Naive B cell (primary cell): ENCODE measurements around the gene PAX7. TPM values are rescaled to one million over a fixed set of nuclear protein-coding genes. Genes with fewer than 3 reads are reported as not detected.
"Not testable (repeated sequence)": the region's sequence is repeated elsewhere in the genome, so short reads cannot be mapped to it uniquely, and the experiment has no call there.

Source experiments
- ATAC-seq, 2 donors: fragments of 150-1000 bp; cut with Tn5 transposase; 2 replicates each; pipeline ENCODE4 v1.10.0; 2021; ENCODE audit warnings: low read depth in 2 of 2, mild to moderate bottlenecking in 2 of 2, moderate library complexity in 2 of 2
- DNase-seq: peaks from one replicate; pipeline ENCODE4 v3.0.0; 2022
- H3K27ac Mint-ChIP-seq, 6 donors: one replicate each; pipeline ENCODE4 v1.8.0; 2020 to 2022; ENCODE audit warnings: mild to moderate bottlenecking in 6 of 6, mixed read lengths in 6 of 6, moderate library complexity in 5 of 6, inconsistent platforms in 2 of 6
- H3K27me3 Mint-ChIP-seq, 3 donors: one replicate each; pipeline ENCODE4 v1.8.0; 2021 to 2022; ENCODE audit warnings: mixed read lengths in 3 of 3, mild to moderate bottlenecking in 1 of 3
- H3K36me3 Mint-ChIP-seq, 2 donors: one replicate each; pipeline ENCODE4 v1.8.0; 2020 to 2022; ENCODE audit warnings: mixed read lengths in 2 of 2, inconsistent platforms in 1 of 2, mild to moderate bottlenecking in 1 of 2
- H3K4me1 Mint-ChIP-seq, 3 donors: one replicate each; pipeline ENCODE4 v1.8.0; 2020 to 2022; ENCODE audit warnings: mixed read lengths in 3 of 3, inconsistent platforms in 1 of 3, mild to moderate bottlenecking in 1 of 3, moderate library complexity in 1 of 3
- H3K4me3 Mint-ChIP-seq, 8 donors: one replicate each; pipeline ENCODE4 v1.8.0; 2020 to 2022; ENCODE audit warnings: mild to moderate bottlenecking in 8 of 8, mixed read lengths in 8 of 8, moderate library complexity in 8 of 8, inconsistent platforms in 2 of 8
- H3K9me3 Mint-ChIP-seq, 7 donors: one replicate each; pipeline ENCODE4 v1.8.0; 2020 to 2022; ENCODE audit warnings: mixed read lengths in 7 of 7, mild to moderate bottlenecking in 5 of 7, inconsistent platforms in 2 of 7, moderate library complexity in 1 of 7
- polyA plus RNA-seq, 6 donors: library from polyadenylated mRNA; unstranded; fragments of 300-500 nt; fragmentation: Illumina TruSeq; gene quantifications; one replicate each; pipeline ENCODE4 v1.2.3, GENCODE V29; 2021; ENCODE audit warnings: low read depth in 6 of 6

PAX7 gene
- polyA plus RNA-seq, 6 donors from 2014 or later, result not detected

DNA sequence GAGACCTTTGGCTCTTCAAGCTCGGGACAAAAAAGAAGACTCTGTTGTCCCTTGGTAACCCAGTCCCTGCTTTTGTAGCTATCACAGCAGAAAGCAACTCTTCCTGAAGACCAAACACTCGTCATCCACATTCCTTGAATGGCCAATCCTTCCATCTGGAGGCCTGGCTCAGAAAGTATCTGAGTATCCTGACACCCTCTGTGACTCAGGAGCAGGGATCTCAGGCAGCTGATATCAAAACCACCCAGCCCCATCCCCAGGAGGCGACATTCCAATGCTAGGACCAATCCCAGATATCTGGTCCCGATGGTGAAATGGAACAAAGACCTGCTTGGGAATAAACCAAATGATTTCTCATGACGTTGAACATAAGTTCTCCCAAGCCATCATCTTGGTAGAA, 116.3 kb downstream of the PAX7 start:
- Mint-ChIP-seq H3K4me3 (no peak overlapping the region), H3K9me3 (peaks cover 0 to 23% (median 8%) of the 10 kb centered on the region in 7 donors), H3K36me3 (peaks cover 0 to 24% of the 10 kb centered on the region in 2 donors), H3K4me1 (peaks cover 0 to 5% (median 2%) of the 10 kb centered on the region in 3 donors), H3K27ac (no peak overlapping the region), H3K27me3 (peaks cover 8 to 28% (median 26%) of the 10 kb centered on the region in 3 donors)
- DNase-seq (no peak), ATAC-seq (no peak)

DNA sequence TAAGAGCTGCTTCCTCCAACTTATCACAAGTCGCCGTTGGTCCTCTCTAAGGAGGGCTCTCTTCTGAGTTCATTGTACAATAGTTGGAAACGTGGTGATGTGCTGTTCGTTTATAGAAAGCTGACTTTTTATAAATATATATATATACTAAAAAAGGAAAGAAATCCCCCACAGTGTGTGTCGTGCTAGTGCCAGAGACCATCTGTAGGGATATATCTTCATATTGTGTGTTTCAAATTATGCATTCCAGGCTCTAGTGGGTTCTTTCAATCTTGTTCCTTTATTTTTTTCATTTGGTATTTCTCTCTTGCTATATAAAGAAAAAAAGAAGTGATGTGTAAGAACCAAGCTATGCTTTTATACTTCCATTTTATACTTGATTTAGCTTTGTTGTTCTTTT, 117.0 kb downstream of the PAX7 start:
- H3K27ac Mint-ChIP-seq, result no peak overlapping the region
- no peak for ATAC-seq
- peaks cover 0 to 24% of the 10 kb centered on the region in 2 donors for H3K36me3 Mint-ChIP-seq
- H3K4me1 Mint-ChIP-seq, result peaks cover 0 to 5% (median 2%) of the 10 kb centered on the region in 3 donors
- DNase-seq, result no peak
- peaks cover 8 to 28% (median 26%) of the 10 kb centered on the region in 3 donors for H3K27me3 Mint-ChIP-seq
- peaks cover 0 to 23% (median 8%) of the 10 kb centered on the region in 7 donors for H3K9me3 Mint-ChIP-seq
- no peak overlapping the region for H3K4me3 Mint-ChIP-seq

DNA sequence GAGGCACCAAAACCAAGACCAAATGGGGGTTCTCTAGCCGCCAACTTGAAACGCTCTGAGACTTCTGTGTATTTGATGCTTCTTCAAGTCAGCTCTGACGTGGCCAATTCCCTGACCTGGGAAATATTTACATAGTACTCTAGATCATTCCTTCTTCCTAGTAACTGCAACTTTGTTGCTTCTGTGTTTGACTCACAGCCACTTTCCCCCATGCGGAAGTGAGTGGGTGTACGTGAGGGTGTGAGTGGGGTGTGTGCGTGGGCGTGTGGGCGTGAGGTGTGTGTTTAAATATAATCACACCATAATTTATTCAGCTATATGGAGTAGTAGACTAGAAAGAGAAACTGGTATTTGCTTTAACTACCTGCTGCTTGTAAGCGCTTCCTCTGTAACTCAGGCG, 117.8 kb downstream of the PAX7 start:
- H3K4me3 Mint-ChIP-seq, result no peak overlapping the region
- H3K4me1 Mint-ChIP-seq, result peaks cover 0 to 5% (median 2%) of the 10 kb centered on the region in 3 donors
- H3K36me3 Mint-ChIP-seq, result peaks cover 0 to 24% of the 10 kb centered on the region in 2 donors
- DNase-seq (no peak), ATAC-seq (no peak)
- peaks cover 0 to 31% (median 8%) of the 10 kb centered on the region in 7 donors for H3K9me3 Mint-ChIP-seq
- no peak overlapping the region for H3K27ac Mint-ChIP-seq
- H3K27me3 Mint-ChIP-seq, result peaks cover 10 to 29% (median 28%) of the 10 kb centered on the region in 3 donors

DNA sequence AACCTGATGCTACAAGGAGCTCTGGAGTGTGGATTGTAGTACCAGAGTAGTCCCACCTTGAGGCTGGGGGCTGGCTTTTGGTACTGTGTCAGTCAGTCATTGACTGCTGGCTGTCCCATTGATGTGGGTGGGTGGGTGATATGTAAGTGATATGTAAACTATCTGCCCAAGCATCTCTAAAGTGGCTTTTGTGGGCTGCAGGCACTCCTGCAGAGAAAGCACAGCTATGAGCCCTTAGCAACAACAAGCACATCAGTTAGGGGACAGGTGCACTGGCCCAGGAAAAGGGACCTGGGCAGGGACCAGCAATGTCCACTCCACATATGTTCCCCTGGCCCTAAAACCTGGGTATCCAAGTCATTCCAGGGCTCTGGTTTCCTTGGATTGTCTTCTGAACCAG, 118.9 kb downstream of the PAX7 start:
- Mint-ChIP-seq H3K4me3 (no peak overlapping the region), H3K4me1 (no peaks in the 10 kb centered on the region), H3K27ac (no peak overlapping the region), H3K9me3 (peaks cover 5 to 37% (median 11%) of the 10 kb centered on the region in 7 donors), H3K36me3 (peaks cover 0 to 24% of the 10 kb centered on the region in 2 donors), H3K27me3 (peaks cover 16 to 34% (median 28%) of the 10 kb centered on the region in 3 donors)
- no peak for DNase-seq
- ATAC-seq, result no peak

DNA sequence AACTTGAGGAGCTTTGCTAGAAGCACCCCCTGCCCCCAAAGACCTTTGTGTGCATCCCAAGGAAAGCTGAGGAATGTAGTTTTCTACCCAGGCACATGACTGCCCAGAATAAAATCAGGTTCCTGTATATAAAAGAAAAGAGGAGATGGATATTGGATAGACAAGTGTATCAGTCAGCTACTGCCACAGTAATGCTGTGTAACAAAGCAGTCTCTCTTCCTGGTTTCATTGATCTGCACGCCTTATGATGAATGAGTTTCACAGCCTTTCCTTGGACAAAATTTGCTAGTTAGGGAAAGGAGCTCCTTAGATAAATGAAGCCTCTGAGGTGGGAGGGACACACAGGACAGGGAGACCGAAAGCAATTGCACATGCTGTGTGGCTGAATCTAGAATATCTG, 120.0 kb downstream of the PAX7 start:
- Mint-ChIP-seq H3K4me1 (no peaks in the 10 kb centered on the region), H3K4me3 (no peak overlapping the region), H3K27me3 (peaks cover 16 to 34% (median 25%) of the 10 kb centered on the region in 3 donors), H3K27ac (no peak overlapping the region), H3K9me3 (peaks cover 5 to 44% (median 14%) of the 10 kb centered on the region in 7 donors), H3K36me3 (peaks cover 0 to 26% of the 10 kb centered on the region in 2 donors)
- DNase-seq, result no peak
- no peak for ATAC-seq

DNA sequence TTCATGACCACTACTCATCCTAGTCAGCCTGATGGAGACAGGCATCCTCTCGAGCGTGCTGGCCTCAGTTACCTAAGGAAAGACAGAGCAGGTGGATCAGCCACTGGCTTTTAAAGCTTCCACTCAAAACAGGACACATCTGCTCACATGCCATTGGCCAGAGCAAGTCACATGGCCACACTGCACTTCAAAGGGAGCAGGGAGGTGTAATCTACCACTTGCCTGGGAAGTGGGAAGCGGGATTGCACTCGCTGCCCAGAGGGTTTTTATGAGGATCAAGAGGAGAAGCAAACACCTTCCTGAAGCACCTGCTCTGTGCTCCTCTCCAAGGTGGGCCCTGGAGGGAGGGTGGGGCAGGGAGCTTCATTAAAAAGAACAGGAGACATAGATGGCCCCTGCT, 120.8 kb downstream of the PAX7 start:
- Mint-ChIP-seq H3K27ac (no peak overlapping the region), H3K27me3 (peaks cover 20 to 27% (median 25%) of the 10 kb centered on the region in 3 donors), H3K9me3 (peaks cover 9 to 52% (median 18%) of the 10 kb centered on the region in 7 donors), H3K4me3 (no peak overlapping the region), H3K4me1 (no peaks in the 10 kb centered on the region), H3K36me3 (peaks cover 0 to 30% of the 10 kb centered on the region in 2 donors)
- ATAC-seq (no peak), DNase-seq (no peak)

DNA sequence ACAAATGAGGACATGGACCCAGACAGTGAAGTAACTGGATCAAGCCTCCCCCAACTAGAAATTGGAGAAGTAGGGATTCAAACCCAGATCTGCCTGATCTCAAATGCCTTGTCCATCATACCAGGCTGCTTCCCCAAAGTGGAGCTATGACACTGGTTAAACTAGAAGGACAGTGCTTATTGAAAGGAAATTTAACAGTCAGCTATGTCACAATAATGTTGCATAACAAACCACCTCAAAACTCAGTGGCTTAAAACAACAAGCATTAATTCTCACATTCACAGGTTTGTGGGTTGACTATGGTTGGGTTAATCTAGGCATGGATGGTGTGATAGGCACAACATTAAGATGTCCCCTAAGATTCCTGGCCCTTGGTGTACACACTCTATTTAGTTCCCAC, 121.8 kb downstream of the PAX7 start:
- Mint-ChIP-seq H3K4me3 (no peak overlapping the region), H3K4me1 (no peaks in the 10 kb centered on the region), H3K36me3 (peaks cover 1 to 30% of the 10 kb centered on the region in 2 donors), H3K27me3 (peaks cover 21 to 27% (median 21%) of the 10 kb centered on the region in 3 donors), H3K27ac (no peak overlapping the region), H3K9me3 (peaks cover 10 to 58% (median 21%) of the 10 kb centered on the region in 7 donors)
- DNase-seq (no peak), ATAC-seq (no peak)

DNA sequence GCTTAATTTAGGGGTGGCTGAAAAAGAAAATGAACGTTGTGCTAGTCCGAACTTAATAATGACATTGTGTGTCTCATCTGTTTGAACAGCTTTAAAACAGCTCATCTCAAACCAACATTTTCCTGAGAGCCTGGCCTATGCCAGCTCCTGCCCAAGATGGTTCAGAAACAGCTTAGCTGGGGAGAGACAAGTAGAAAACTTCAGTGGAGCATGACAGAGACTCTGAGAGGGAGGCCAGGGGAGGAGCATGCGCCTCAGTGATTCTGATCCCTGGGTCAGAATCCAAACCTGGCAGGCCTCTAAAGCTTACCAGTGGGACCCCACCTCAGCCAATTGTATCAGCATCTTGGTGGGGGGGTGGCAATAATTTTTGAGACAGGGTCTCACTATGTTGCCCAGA, 129.5 kb downstream of the PAX7 start:
- Mint-ChIP-seq H3K4me1 (no peaks in the 10 kb centered on the region), H3K4me3 (no peak overlapping the region), H3K9me3 (peaks cover 3 to 34% (median 23%) of the 10 kb centered on the region in 7 donors), H3K36me3 (peaks cover 7 to 10% of the 10 kb centered on the region in 2 donors), H3K27me3 (peaks cover 19 to 21% (median 20%) of the 10 kb centered on the region in 3 donors), H3K27ac (no peak overlapping the region)
- ATAC-seq (no peak), DNase-seq (no peak)

DNA sequence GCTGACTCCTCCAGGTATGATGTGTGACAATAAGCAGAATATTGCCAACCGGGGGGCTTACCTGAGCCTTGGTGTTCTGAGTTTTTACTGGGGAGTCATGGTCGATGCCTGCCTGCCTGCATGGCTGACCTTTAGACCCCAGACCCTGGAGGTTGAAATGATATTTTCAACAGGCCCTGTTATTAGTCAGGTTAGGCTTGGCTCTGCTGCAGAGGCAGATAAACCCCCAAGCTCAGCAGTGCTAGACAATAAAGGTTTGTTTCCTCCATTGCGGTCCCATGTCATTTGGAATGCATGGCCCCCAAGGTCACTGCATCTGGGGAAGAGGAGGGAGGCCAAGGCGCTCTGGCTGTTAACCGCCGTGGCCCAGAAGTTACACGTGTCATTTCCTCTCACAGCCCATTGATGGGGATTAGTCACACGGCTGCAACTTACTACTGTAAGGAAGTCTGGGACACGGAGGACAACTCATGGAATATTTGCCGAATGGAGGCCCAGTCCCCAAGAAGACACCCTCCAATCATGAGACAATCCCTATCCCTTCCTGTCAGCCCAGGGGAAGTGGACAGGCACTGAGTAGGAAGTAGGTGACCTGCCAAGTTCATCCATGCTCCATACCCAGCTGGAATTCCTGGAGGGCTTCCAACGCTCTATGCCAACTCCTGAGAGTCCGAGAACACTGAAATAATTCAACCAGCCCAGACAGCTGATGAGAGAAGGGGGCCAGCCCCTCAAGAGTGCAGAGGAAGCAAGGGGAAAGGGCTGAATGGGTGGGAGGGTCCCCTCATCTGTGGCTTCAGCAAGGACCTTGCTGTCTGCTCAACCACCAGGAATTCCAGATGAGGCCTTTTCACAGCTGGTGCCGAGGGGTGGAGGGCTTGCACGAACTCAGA, 131.5 kb downstream of the PAX7 start:
- H3K4me3 Mint-ChIP-seq, result peak overlapping the region in 2 of 8 donors; percentile 15 to 19
- H3K9me3 Mint-ChIP-seq, result peaks cover 0 to 21% (median 13%) of the 10 kb centered on the region in 7 donors
- peaks cover 23 to 33% (median 26%) of the 10 kb centered on the region in 3 donors for H3K27me3 Mint-ChIP-seq
- no peak overlapping the region for H3K27ac Mint-ChIP-seq
- H3K4me1 Mint-ChIP-seq, result no peaks in the 10 kb centered on the region
- ATAC-seq (no peak), DNase-seq (no peak)
- H3K36me3 Mint-ChIP-seq, result peaks cover 0 to 10% of the 10 kb centered on the region in 2 donors

DNA sequence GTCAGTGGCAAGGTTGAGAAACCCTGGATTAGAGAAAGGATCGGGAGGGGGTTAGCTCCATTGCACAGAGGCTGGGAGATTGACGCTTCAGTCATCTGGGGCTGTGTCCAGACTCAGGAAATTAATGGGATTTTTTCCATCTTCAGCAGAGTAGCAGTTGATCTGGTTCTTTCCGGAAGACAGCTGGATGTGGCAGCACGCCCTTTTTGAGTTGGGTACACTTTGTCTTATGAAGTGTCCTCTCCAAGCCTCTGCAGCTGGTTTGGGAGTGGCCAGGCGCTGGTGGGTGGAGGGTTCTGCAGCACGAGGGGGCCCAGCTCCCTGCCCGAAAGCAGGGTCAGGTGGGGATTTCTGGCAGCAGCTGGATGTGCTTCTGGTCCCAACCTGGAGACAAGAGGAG, 133.7 kb downstream of the PAX7 start:
- H3K9me3 Mint-ChIP-seq, result peaks cover 0 to 5% (median 3%) of the 10 kb centered on the region in 7 donors
- peaks cover 0 to 5% of the 10 kb centered on the region in 2 donors for H3K36me3 Mint-ChIP-seq
- no peak overlapping the region for H3K4me3 Mint-ChIP-seq
- peaks cover 23 to 42% (median 29%) of the 10 kb centered on the region in 3 donors for H3K27me3 Mint-ChIP-seq
- no peaks in the 10 kb centered on the region for H3K4me1 Mint-ChIP-seq
- H3K27ac Mint-ChIP-seq, result no peak overlapping the region
- ATAC-seq (no peak), DNase-seq (no peak)

DNA sequence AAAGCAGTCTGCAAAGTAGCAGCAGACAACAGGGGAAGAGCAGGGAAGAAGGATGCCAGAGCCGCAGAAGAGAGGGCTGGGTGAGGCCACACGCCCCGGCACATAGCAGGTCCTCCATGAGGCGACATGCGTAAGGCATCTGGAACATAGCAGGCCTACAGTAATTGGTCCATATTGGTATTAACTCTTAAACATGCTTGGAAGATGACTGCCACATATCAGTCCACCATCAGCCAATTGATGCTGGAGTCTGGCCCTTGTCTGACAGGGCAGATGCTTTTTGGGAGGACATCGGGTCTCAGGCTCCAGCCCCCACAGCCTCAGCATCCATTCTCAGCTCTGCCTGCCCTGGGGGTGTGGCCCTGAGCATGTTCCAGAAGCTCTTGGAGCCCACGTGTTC, 135.1 kb downstream of the PAX7 start:
- Mint-ChIP-seq H3K36me3 (peaks cover 0 to 5% of the 10 kb centered on the region in 2 donors), H3K4me3 (peak overlapping the region in 1 of 8 donors; percentile 61), H3K27ac (no peak overlapping the region), H3K9me3 (peaks cover 0 to 5% (median 0%) of the 10 kb centered on the region in 7 donors), H3K4me1 (no peaks in the 10 kb centered on the region), H3K27me3 (peaks cover 27 to 52% (median 42%) of the 10 kb centered on the region in 3 donors)
- no peak for DNase-seq
- ATAC-seq, result no peak

DNA sequence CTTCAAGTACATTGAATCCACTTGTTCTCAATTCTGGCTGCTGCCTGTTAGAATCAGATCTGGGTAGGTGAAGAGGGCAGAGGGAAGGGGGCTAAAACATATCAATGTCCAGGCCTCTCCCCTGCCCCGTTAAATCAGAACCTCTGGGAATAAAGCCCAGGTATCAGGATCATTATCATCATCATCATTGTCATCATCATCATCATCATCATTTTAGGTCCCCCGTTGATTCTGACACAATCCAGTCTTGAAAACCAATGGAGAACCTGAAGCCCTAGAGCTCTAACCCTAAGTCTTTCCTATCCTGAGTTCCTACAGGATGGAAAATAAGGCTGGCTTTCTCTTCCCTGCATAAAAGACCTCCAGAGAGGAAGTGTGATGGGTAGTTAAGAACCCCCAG, 135.7 kb downstream of the PAX7 start:
- H3K27ac Mint-ChIP-seq, result no peak overlapping the region
- ATAC-seq (no peak), DNase-seq (no peak)
- H3K36me3 Mint-ChIP-seq, result peaks cover 0 to 1% of the 10 kb centered on the region in 2 donors
- peaks cover 0 to 5% (median 0%) of the 10 kb centered on the region in 7 donors for H3K9me3 Mint-ChIP-seq
- no peaks in the 10 kb centered on the region for H3K4me1 Mint-ChIP-seq
- peaks cover 25 to 47% (median 44%) of the 10 kb centered on the region in 3 donors for H3K27me3 Mint-ChIP-seq
- H3K4me3 Mint-ChIP-seq, result no peak overlapping the region

DNA sequence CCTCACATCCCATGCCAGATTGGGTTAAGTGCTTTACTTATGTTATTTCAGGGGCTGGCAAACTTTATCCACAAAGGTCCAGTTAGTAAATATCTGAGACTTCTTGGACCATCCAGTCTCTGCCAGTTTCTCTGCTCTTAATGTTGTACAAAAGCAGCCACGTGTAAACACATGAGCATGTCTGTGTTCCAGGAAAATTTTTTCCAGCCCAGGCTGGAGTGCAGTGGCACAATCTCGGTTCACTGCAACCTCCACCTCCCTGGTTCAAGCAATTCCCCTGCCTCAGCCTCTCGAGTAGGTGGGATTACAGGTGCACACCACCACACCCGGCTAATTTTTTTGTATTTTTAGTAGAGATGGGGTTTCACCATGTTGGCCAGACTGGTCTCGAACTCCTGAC, 136.9 kb downstream of the PAX7 start:
- not testable (repeated sequence) for DNase-seq, H3K36me3 Mint-ChIP-seq, H3K27ac Mint-ChIP-seq, ATAC-seq, H3K4me3 Mint-ChIP-seq, H3K9me3 Mint-ChIP-seq, H3K4me1 Mint-ChIP-seq
- H3K27me3 Mint-ChIP-seq, result peaks cover 26 to 44% (median 42%) of the 10 kb centered on the region in 3 donors

DNA sequence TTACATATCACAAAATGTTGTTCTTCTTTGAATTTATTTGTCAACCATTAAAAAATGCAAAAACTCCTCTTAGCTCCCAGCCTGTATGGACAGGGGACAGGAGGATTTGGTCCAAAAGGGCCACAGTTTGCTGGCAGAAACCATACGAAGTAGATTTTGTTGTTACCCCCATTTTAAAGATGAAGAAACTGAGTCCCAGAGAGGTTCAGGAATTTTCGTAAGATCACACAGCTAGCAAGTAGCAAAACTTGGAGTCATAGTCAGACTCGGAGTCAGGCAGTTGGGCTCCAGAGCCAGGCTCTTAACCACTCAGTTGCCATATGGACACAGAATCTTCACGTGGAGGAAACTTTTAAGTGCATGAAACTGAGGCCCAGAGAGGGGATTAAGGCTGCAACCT, 137.4 kb downstream of the PAX7 start:
- DNase-seq (no peak), ATAC-seq (no peak)
- peaks cover 22 to 44% (median 42%) of the 10 kb centered on the region in 3 donors for H3K27me3 Mint-ChIP-seq
- H3K36me3 Mint-ChIP-seq, result no peaks in the 10 kb centered on the region
- H3K4me3 Mint-ChIP-seq, result peak overlapping the region in 1 of 8 donors; percentile 47
- peaks cover 0 to 2% (median 0%) of the 10 kb centered on the region in 7 donors for H3K9me3 Mint-ChIP-seq
- H3K27ac Mint-ChIP-seq, result no peak overlapping the region
- no peaks in the 10 kb centered on the region for H3K4me1 Mint-ChIP-seq
